NB4 (cell line): ENCODE results near the gene NEK1.

Experiments
- DNase-seq: peaks from one replicate; pipeline ENCODE4 v3.0.0; 2010; ENCODE audit warnings: low read depth
- H3K4me3 ChIP-seq: one replicate; pipeline ENCODE4 v1.5.1; 2011; ENCODE audit warnings: mild to moderate bottlenecking, low read depth, low read length, moderate library complexity
- CTCF ChIP-seq: IDR thresholded peaks from one replicate; pipeline ENCODE4 v1.5.1; 2012; ENCODE audit warnings: low read depth, low read length
- MAX ChIP-seq: IDR thresholded peaks from 2 replicates; pipeline ENCODE4 v1.6.1; 2011; ENCODE audit warnings: low read depth, low read length
- MYC ChIP-seq: IDR thresholded peaks from 2 replicates; pipeline ENCODE4 v1.6.1; 2011; ENCODE audit warnings: low read depth, low read length
- POLR2A ChIP-seq: IDR thresholded peaks from 2 replicates; pipeline ENCODE4 v1.6.1; 2011; ENCODE audit warnings: mild to moderate bottlenecking; ENCODE audit not compliant: insufficient read length; ENCODE audit errors: extremely low read depth

Gene NEK1

DNA sequence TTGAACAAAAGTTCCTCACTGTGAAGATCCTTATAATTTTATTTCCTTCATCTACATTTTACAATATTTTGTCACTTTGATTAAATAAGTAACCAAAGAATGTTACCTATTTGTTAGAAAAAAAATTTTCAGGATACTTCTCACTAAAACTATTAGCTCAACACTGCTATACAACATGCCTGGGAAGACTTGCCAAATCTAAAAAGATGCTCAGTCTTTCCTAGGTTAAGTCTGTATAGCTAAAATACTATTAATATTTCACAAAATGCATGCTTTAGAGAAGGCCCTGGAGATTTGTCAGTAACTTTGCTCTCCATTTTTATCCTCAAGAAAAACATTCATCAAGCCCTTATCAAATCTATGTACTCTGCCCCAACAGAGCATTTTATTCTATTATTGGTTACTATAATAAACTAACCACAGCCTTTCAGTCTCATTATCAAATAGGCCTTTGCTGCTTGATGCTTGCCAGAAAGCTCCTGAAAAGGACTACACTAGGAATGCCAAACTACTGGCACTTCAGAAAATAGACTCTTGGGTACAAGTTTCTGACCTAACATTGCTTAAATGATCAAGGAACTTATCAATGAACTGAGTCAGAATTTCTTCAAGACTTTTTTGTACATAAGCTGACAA is 17.7 kb downstream of the NEK1 start:
- no peak overlapping the region for H3K4me3 ChIP-seq
- no peak for TF ChIP-seq CTCF
- no peak for TF ChIP-seq MYC
- no peak for TF ChIP-seq POLR2A
- TF ChIP-seq MAX = no peak
- no peak for DNase-seq

DNA sequence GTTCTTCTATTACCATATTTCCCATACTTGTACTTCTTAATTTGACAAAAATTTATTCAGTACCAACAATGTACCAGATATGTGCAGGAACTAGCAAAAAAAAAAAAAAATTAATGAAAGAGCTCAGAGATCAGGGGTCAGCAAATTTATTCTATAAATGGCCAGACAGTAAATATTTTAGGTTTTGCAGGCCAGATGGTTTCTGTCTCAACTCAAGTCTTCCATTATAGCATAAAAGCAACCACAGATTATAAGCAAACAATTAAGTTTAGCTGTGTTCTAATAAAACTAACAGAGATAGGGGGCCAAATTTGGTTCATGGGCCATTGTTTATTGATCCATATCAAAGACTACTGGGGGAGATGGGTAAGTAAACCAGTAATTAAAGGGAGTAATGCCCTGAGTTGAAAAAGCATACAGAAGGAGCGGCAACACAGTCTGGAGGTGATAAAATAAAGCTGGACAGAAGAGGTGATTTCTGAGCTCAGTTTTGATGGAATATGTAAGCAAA is 19.3 kb downstream of the NEK1 start:
- TF ChIP-seq MAX = no peak
- no peak for TF ChIP-seq POLR2A
- TF ChIP-seq MYC = no peak
- no peak for TF ChIP-seq CTCF
- DNase-seq = no peak
- H3K4me3 ChIP-seq = no peak overlapping the region

DNA sequence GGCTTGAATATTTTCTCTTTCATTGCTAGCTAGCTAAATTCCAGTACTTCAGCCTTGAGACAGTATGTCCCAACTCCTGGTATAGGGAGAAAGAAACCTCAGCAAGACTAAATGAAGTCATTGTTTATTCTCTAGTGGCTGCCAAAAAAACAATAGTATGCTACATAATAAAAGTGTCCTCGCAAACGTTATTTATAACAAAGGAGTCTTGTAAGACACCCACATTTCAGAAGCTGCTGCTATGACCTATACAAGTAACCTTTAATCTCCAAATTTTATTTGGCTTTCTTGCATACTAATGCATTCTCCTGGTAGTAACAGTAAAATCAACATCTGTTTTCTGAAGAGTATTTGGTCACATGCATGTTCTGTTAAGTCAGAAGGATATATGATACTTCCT is 28.8 kb downstream of the NEK1 start:
- no peak for DNase-seq
- no peak overlapping the region for H3K4me3 ChIP-seq
- TF ChIP-seq MYC (no peak), POLR2A (no peak), MAX (no peak), CTCF (no peak)

DNA sequence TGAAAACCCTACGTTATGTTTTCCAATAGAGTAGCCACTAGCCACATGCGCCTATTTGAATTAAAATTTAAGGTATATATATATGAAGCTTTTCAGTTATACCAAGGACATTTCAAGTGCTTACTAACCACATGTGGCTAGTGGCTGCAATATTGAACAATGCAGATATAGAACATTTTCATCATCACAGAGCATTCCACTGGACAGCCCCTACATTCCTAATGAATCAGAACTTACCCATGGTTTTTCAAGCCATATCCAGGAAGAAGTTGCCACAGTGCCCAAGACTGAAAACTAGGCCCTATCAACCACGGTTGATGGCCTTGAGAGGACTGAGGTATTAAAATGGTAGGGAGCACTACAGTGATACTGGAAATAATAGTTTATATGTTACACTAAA is 29.7 kb downstream of the NEK1 start:
- DNase-seq = no peak
- no peak overlapping the region for H3K4me3 ChIP-seq
- TF ChIP-seq MAX (no peak), POLR2A (no peak), MYC (no peak), CTCF (no peak)

- no peak overlapping the region for H3K4me3 ChIP-seq
- TF ChIP-seq MAX (no peak), CTCF (no peak), POLR2A (no peak), MYC (no peak)
- DNase-seq = no peak
These were observed 30.2 kb downstream of the NEK1 start for GRCh38 chr4:169582203-169582602.
